Muscle layer of colon (tissue), 2 donors: Measurements from ENCODE around the gene SPEG.

Source experiments
- H3K27ac ChIP-seq: one replicate; pipeline ENCODE4 v1.7.0; 2013; ENCODE audit warnings: low read depth, mild to moderate bottlenecking, low read length, moderate library complexity
- H3K27me3 ChIP-seq, 2 donors: one replicate each; pipeline ENCODE4 v1.7.0; 2013; ENCODE audit warnings: low read length in 2 of 2, mild to moderate bottlenecking in 2 of 2; ENCODE audit not compliant: insufficient read depth in 2 of 2, control insufficient read depth in 1 of 2
- H3K36me3 ChIP-seq: one replicate; pipeline ENCODE4 v1.7.0; 2013; ENCODE audit warnings: mild to moderate bottlenecking, low read length; ENCODE audit not compliant: insufficient read depth
- H3K4me1 ChIP-seq: one replicate; pipeline ENCODE4 v1.7.0; 2013; ENCODE audit warnings: mild to moderate bottlenecking, low read length; ENCODE audit not compliant: insufficient read depth
- H3K4me3 ChIP-seq, 2 donors: one replicate each; pipeline ENCODE4 v1.7.0; 2013; ENCODE audit warnings: low read length in 2 of 2, low read depth in 1 of 2, mild to moderate bottlenecking in 1 of 2, moderate library complexity in 1 of 2
- H3K9ac ChIP-seq: one replicate; pipeline ENCODE4 v1.7.0; 2013; ENCODE audit warnings: low read length
- H3K9me3 ChIP-seq: one replicate; pipeline ENCODE4 v1.7.0; 2013; ENCODE audit warnings: mild to moderate bottlenecking, low read length
- donor health status: abdominal sarcoma.
- donor health status: Adenocarcinoma of cecum.

SPEG gene

GRCh38 chr2:219467736-219468075 is 33.1 kb downstream of the SPEG start:
- H3K27me3 ChIP-seq: no peaks in the 10 kb centered on the region
- peaks cover 65% of the 10 kb centered on the region for H3K36me3 ChIP-seq
- H3K9ac ChIP-seq: no peak overlapping the region
- H3K4me3 ChIP-seq: no peak overlapping the region
- H3K27ac ChIP-seq: peak overlapping the region; percentile 57
- no peaks in the 10 kb centered on the region for H3K9me3 ChIP-seq
- peaks cover 66% of the 10 kb centered on the region for H3K4me1 ChIP-seq

GRCh38 chr2:219468410-219469185 is 34.0 kb downstream of the SPEG start:
- Histone ChIP-seq H3K27ac (peak overlapping the region; percentile 57), H3K4me3 (no peak overlapping the region), H3K9ac (no peak overlapping the region), H3K27me3 (no peaks in the 10 kb centered on the region), H3K36me3 (peaks cover 69% of the 10 kb centered on the region), H3K9me3 (no peaks in the 10 kb centered on the region), H3K4me1 (peaks cover 59% of the 10 kb centered on the region)

GRCh38 chr2:219469186-219469724 is 34.6 kb downstream of the SPEG start:
- H3K36me3 ChIP-seq: peaks cover 63% of the 10 kb centered on the region
- H3K27me3 ChIP-seq: no peaks in the 10 kb centered on the region
- no peaks in the 10 kb centered on the region for H3K9me3 ChIP-seq
- H3K4me3 ChIP-seq: no peak overlapping the region
- peaks cover 53% of the 10 kb centered on the region for H3K4me1 ChIP-seq
- H3K27ac ChIP-seq: peak overlapping the region; percentile 57
- no peak overlapping the region for H3K9ac ChIP-seq

GRCh38 chr2:219470429-219470828 is 35.8 kb downstream of the SPEG start:
- no peak overlapping the region for H3K27ac ChIP-seq
- H3K9ac ChIP-seq: no peak overlapping the region
- no peaks in the 10 kb centered on the region for H3K9me3 ChIP-seq
- H3K4me1 ChIP-seq: peaks cover 41% of the 10 kb centered on the region
- H3K36me3 ChIP-seq: peaks cover 58% of the 10 kb centered on the region
- H3K27me3 ChIP-seq: no peaks in the 10 kb centered on the region
- H3K4me3 ChIP-seq: no peak overlapping the region

GRCh38 chr2:219471476-219472371 is 37.1 kb downstream of the SPEG start:
- peaks cover 35% of the 10 kb centered on the region for H3K4me1 ChIP-seq
- no peaks in the 10 kb centered on the region for H3K27me3 ChIP-seq
- peaks cover 52% of the 10 kb centered on the region for H3K36me3 ChIP-seq
- no peaks in the 10 kb centered on the region for H3K9me3 ChIP-seq
- peak overlapping the region; percentile 32 for H3K27ac ChIP-seq
- H3K9ac ChIP-seq: no peak overlapping the region
- no peak overlapping the region for H3K4me3 ChIP-seq

GRCh38 chr2:219472629-219473187 is 38.1 kb downstream of the SPEG start:
- Histone ChIP-seq H3K27me3 (no peaks in the 10 kb centered on the region), H3K4me3 (no peak overlapping the region), H3K4me1 (peaks cover 30% of the 10 kb centered on the region), H3K36me3 (peaks cover 51% of the 10 kb centered on the region), H3K9ac (no peak overlapping the region), H3K9me3 (no peaks in the 10 kb centered on the region), H3K27ac (peak overlapping the region; percentile 14)

- no peaks in the 10 kb centered on the region for H3K27me3 ChIP-seq
- no peak overlapping the region for H3K9ac ChIP-seq
- H3K4me1 ChIP-seq: peaks cover 22% of the 10 kb centered on the region
- H3K36me3 ChIP-seq: peaks cover 57% of the 10 kb centered on the region
- no peak overlapping the region for H3K4me3 ChIP-seq
- H3K27ac ChIP-seq: peak overlapping the region; percentile 14
- H3K9me3 ChIP-seq: no peaks in the 10 kb centered on the region
Measured at GRCh38 chr2:219473511-219473910, 38.9 kb downstream of the SPEG start.

- peaks cover 13% of the 10 kb centered on the region for H3K4me1 ChIP-seq
- H3K9me3 ChIP-seq: no peaks in the 10 kb centered on the region
- no peak overlapping the region for H3K27ac ChIP-seq
- H3K9ac ChIP-seq: no peak overlapping the region
- H3K36me3 ChIP-seq: peaks cover 58% of the 10 kb centered on the region
- no peak overlapping the region for H3K4me3 ChIP-seq
- H3K27me3 ChIP-seq: no peaks in the 10 kb centered on the region
Measured at GRCh38 chr2:219474285-219475060, 39.8 kb downstream of the SPEG start.

GRCh38 chr2:219475278-219475677 is 40.6 kb downstream of the SPEG start:
- Histone ChIP-seq H3K27me3 (no peaks in the 10 kb centered on the region), H3K4me1 (peaks cover 10% of the 10 kb centered on the region), H3K27ac (no peak overlapping the region), H3K9me3 (no peaks in the 10 kb centered on the region), H3K9ac (no peak overlapping the region), H3K36me3 (peaks cover 58% of the 10 kb centered on the region), H3K4me3 (no peak overlapping the region)

GRCh38 chr2:219475697-219476651 is 41.3 kb downstream of the SPEG start:
- Histone ChIP-seq H3K9ac (no peak overlapping the region), H3K36me3 (peaks cover 58% of the 10 kb centered on the region), H3K4me3 (no peak overlapping the region), H3K9me3 (no peaks in the 10 kb centered on the region), H3K27me3 (no peaks in the 10 kb centered on the region), H3K27ac (no peak overlapping the region), H3K4me1 (peaks cover 10% of the 10 kb centered on the region)
